Fibroblast of lung (primary cell): ENCODE data around the gene GRB7. TPM values are rescaled to one million over a fixed set of nuclear protein-coding genes. Genes with fewer than 3 reads are reported as not detected.

Experiments used
- DNase-seq, 2 donors: peaks; one replicate each; pipeline versions ENCODE4 v3.0.0 to v3.0.0-alpha.2; 2010; ENCODE audit warnings: low read depth in 2 of 2
- H2AFZ ChIP-seq: 2 replicates; pipeline ENCODE4 v1.5.1; 2012; ENCODE audit warnings: low read length, control low read depth, inconsistent platforms
- H3K27ac ChIP-seq: 2 replicates; pipeline ENCODE4 v1.5.1; 2011; ENCODE audit warnings: low read length, control low read depth; ENCODE audit not compliant: insufficient read depth
- H3K27me3 ChIP-seq: 2 replicates; pipeline ENCODE4 v1.5.1; 2011; ENCODE audit warnings: mild to moderate bottlenecking, low read length; ENCODE audit not compliant: control insufficient read depth, insufficient read depth
- H3K36me3 ChIP-seq: 2 replicates; pipeline ENCODE4 v1.5.1; 2011; ENCODE audit warnings: low read length; ENCODE audit not compliant: control insufficient read depth, insufficient read depth
- H3K4me1 ChIP-seq: 2 replicates; pipeline ENCODE4 v1.5.1; 2011; ENCODE audit warnings: low read length; ENCODE audit not compliant: control insufficient read depth, insufficient read depth; ENCODE audit errors: extremely low read depth
- H3K4me2 ChIP-seq: 2 replicates; pipeline ENCODE4 v1.5.1; 2011; ENCODE audit warnings: low read length, control low read depth; ENCODE audit not compliant: insufficient read depth; ENCODE audit errors: extremely low read depth
- H3K4me3 ChIP-seq, 4 experiments: fragments of 200-600 bp in 1 of 4; sonication (generic) in 1 of 4; replicated peaks in 1 of 4; 2 replicates each; pipeline ENCODE4 v1.5.1; 2011 to 2016; ENCODE audit warnings: low read length in 4 of 4, low read depth in 3 of 4, mild to moderate bottlenecking in 3 of 4, control low read depth in 2 of 4, inconsistent platforms in 1 of 4, mixed read lengths in 1 of 4; ENCODE audit not compliant: insufficient read depth in 1 of 4; ENCODE audit errors: control extremely low read depth in 1 of 4
- H3K79me2 ChIP-seq: 2 replicates; pipeline ENCODE4 v1.5.1; 2012; ENCODE audit warnings: mild to moderate bottlenecking, low read length, inconsistent platforms; ENCODE audit not compliant: control insufficient read depth, insufficient read depth
- H3K9ac ChIP-seq: 2 replicates; pipeline ENCODE4 v1.5.1; 2011; ENCODE audit warnings: mild to moderate bottlenecking, low read length, control low read depth; ENCODE audit not compliant: insufficient read depth
- H3K9me3 ChIP-seq: 2 replicates; pipeline ENCODE4 v1.5.1; 2012; ENCODE audit warnings: low read depth, low read length; ENCODE audit not compliant: control insufficient read depth, insufficient read depth
- H4K20me1 ChIP-seq: 2 replicates; pipeline ENCODE4 v1.5.1; 2011; ENCODE audit warnings: low read length; ENCODE audit not compliant: control insufficient read depth, insufficient read depth; ENCODE audit errors: extremely low read depth
- EZH2 ChIP-seq: IDR thresholded peaks from 2 replicates; pipeline ENCODE4 v1.5.1; 2012; ENCODE audit warnings: low read length, control low read depth, mild to moderate bottlenecking; ENCODE audit errors: missing control alignments
- polyA plus RNA-seq, 2 donors: library from polyadenylated mRNA; depleted of rRNA in 1 of 2; stranded (reverse) in 1 of 2; unstranded in 1 of 2; fragments of >200 nt; gene quantifications; 2 replicates each; pipeline ENCODE4 v1.2.1, GENCODE V29; 2011 to 2012; ENCODE audit warnings: missing spikeins in 1 of 2
- total RNA-seq: library from RNA; depleted of rRNA; stranded (reverse); fragments of >200 nt; gene quantifications from 2 replicates; pipeline ENCODE4 v1.2.1, GENCODE V29; 2014
- TF ChIP-seq, protein P1 (sequence below), 2 donors: IDR thresholded peaks in 1 of 2; conservative IDR thresholded peaks in 1 of 2; 1 replicate in 1 of 2; 2 replicates in 1 of 2; pipeline ENCODE4 v1.5.1; 2011 to 2012; ENCODE audit warnings: low read length in 2 of 2, control low read depth in 1 of 2, inconsistent platforms in 1 of 2, low read depth in 1 of 2, mild to moderate bottlenecking in 1 of 2

Gene GRB7
- total and polyA plus RNA-seq, 2 donors (not counting 1 experiment from before 2014, with no cell fraction given): under 0.01 to 0.07 TPM

DNA sequence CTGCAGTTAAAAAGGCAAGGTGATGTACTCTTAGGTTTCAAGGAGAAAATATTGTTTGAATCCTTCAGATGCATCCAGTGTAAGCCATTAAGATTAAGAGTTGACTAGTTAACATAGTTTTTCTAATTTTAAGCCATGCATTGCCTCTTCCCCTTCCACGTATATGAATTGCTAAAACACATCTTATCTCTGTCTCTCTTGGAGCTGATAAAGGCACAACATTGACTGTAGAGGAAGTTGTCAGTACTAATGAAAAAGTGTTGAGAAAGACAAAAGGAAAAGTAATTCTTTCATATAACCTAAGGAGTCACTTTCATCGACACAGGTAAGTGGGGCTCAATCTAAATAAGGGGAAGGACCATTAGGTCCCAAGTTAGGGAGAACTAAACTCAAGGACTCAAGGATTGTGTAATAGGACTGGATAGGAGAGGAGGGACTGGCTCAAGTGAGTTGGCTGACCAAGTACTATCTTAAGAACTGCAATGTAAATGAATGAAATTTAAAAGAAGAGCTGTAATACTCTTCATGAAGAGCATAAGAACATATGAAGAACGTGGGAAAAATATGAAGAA is 55.6 kb downstream of the GRB7 start:
- Histone ChIP-seq H3K27ac (no peak overlapping the region), H3K9ac (no peak overlapping the region), H2AFZ (no peak overlapping the region), H3K4me3 (no peak overlapping the region), H3K9me3 (no peaks in the 10 kb centered on the region), H3K4me2 (no peak overlapping the region), H3K36me3 (no peaks in the 10 kb centered on the region), H3K27me3 (no peaks in the 10 kb centered on the region), H3K79me2 (no peaks in the 10 kb centered on the region), H4K20me1 (no peaks in the 10 kb centered on the region), H3K4me1 (no peaks in the 10 kb centered on the region)
- no peak for DNase-seq
- no peak for TF ChIP-seq EZH2
- TF ChIP-seq, protein P1, sequence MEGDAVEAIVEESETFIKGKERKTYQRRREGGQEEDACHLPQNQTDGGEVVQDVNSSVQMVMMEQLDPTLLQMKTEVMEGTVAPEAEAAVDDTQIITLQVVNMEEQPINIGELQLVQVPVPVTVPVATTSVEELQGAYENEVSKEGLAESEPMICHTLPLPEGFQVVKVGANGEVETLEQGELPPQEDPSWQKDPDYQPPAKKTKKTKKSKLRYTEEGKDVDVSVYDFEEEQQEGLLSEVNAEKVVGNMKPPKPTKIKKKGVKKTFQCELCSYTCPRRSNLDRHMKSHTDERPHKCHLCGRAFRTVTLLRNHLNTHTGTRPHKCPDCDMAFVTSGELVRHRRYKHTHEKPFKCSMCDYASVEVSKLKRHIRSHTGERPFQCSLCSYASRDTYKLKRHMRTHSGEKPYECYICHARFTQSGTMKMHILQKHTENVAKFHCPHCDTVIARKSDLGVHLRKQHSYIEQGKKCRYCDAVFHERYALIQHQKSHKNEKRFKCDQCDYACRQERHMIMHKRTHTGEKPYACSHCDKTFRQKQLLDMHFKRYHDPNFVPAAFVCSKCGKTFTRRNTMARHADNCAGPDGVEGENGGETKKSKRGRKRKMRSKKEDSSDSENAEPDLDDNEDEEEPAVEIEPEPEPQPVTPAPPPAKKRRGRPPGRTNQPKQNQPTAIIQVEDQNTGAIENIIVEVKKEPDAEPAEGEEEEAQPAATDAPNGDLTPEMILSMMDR (conservative IDR thresholded peaks at IDR 0.05 in 1 of 2, IDR thresholded peaks at IDR 0.05 in 1 of 2; ENCODE audit: low read depth in 1 of 2, low read length in 2 of 2): no peak

DNA sequence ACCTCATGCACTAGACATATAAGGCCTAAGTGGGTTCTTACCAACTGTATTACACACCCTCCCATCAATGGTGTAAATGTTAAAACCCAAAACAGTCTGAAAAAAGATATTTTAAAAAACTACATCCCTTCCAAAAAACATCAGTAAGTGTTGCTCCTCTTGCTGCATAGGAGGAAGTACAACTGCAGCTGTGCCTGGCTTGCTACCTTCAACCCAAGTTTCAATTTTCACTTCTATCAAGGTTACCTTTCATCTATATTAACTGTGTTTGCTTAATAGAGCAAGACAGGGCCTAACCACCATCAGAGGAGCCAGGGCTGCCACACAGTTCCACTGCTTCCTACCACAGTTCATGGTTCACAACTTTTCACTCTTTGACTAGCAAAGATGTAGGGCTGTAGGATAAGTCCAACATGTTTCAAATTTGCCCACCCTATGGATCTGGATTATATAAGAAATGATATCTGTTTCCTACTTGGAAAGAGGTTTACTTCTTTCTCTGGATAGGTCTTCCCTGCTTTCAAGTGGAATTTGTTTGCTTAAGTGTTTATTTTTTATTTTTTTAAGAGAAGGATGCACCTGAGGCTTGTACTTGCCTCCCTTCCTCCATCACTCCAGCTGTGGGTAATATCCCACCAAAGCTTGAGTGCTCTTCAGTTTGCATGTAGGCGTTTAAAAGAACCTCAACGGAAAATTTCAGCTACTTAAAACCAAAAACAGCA is 56.7 kb downstream of the GRB7 start:
- Histone ChIP-seq H3K4me3 (no peak overlapping the region), H3K9ac (no peak overlapping the region), H2AFZ (no peak overlapping the region), H3K27ac (no peak overlapping the region), H3K4me2 (no peak overlapping the region), H3K4me1 (no peaks in the 10 kb centered on the region), H3K79me2 (no peaks in the 10 kb centered on the region), H3K36me3 (no peaks in the 10 kb centered on the region), H4K20me1 (no peaks in the 10 kb centered on the region), H3K27me3 (no peaks in the 10 kb centered on the region), H3K9me3 (no peaks in the 10 kb centered on the region)
- TF ChIP-seq, protein P1 (conservative IDR thresholded peaks at IDR 0.05 in 1 of 2, IDR thresholded peaks at IDR 0.05 in 1 of 2; ENCODE audit: low read depth in 1 of 2, low read length in 2 of 2): no peak
- TF ChIP-seq EZH2: no peak
- no peak for DNase-seq

Other genes with a start within 250 kb of the GRB7 start
- gene NEUROD2, start 130.0 kb upstream of the GRB7 start, total RNA-seq: not detected in 2 replicates
- gene NEUROD2, start 130.0 kb upstream of the GRB7 start, polyA plus RNA-seq: not detected in 2 replicates
- under 0.01 and 0.26 TPM in 2 replicates for gene PPP1R1B, start 111.0 kb upstream of the GRB7 start, total RNA-seq
- gene PPP1R1B, start 111.0 kb upstream of the GRB7 start, polyA plus RNA-seq: 0.05 TPM in 1 of 2 replicates, not detected in the other
- gene STARD3, start 100.8 kb upstream of the GRB7 start, total RNA-seq: 28.0 and 31.7 TPM in 2 replicates
- gene STARD3, start 100.8 kb upstream of the GRB7 start, polyA plus RNA-seq: 30.4 and 43.1 TPM in 2 replicates
- 0.17 and 0.26 TPM in 2 replicates for gene TCAP, start 72.6 kb upstream of the GRB7 start, total RNA-seq
- 0.05 TPM in 1 of 2 replicates, not detected in the other for gene TCAP, start 72.6 kb upstream of the GRB7 start, polyA plus RNA-seq
- not detected in 2 replicates for gene PNMT, start 69.5 kb upstream of the GRB7 start, total RNA-seq
- gene PNMT, start 69.5 kb upstream of the GRB7 start, polyA plus RNA-seq: not detected in 2 replicates
- 8.8 and 10.8 TPM in 2 replicates for gene PGAP3, start 49.9 kb upstream of the GRB7 start, total RNA-seq
- gene PGAP3, start 49.9 kb upstream of the GRB7 start, polyA plus RNA-seq: 5.9 and 7.9 TPM in 2 replicates
- gene ERBB2, start 37.9 kb upstream of the GRB7 start, total RNA-seq: 24.7 and 33.9 TPM in 2 replicates
- 24.7 and 25.0 TPM in 2 replicates for gene ERBB2, start 37.9 kb upstream of the GRB7 start, polyA plus RNA-seq
- gene MIEN1, start 7.4 kb upstream of the GRB7 start, total RNA-seq: 18.2 and 25.6 TPM in 2 replicates
- gene MIEN1, start 7.4 kb upstream of the GRB7 start, polyA plus RNA-seq: 58.0 and 66.2 TPM in 2 replicates
- gene IKZF3, start 126.4 kb downstream of the GRB7 start, total RNA-seq: not detected in 2 replicates
- 0.03 TPM in 1 of 2 replicates, not detected in the other for gene IKZF3, start 126.4 kb downstream of the GRB7 start, polyA plus RNA-seq
- gene ZPBP2, start 130.3 kb downstream of the GRB7 start, total RNA-seq: not detected in 2 replicates
- not detected in 2 replicates for gene ZPBP2, start 130.3 kb downstream of the GRB7 start, polyA plus RNA-seq
- gene GSDMB, start 180.7 kb downstream of the GRB7 start, total RNA-seq: 4.4 and 5.6 TPM in 2 replicates
- gene GSDMB, start 180.7 kb downstream of the GRB7 start, polyA plus RNA-seq: 1.1 and 2.3 TPM in 2 replicates
- gene ORMDL3, start 189.7 kb downstream of the GRB7 start, total RNA-seq: 48.1 and 51.9 TPM in 2 replicates
- gene ORMDL3, start 189.7 kb downstream of the GRB7 start, polyA plus RNA-seq: 22.3 and 30.1 TPM in 2 replicates
- gene LRRC3C, start 189.8 kb downstream of the GRB7 start, total RNA-seq: not detected in 2 replicates
- not detected in 2 replicates for gene LRRC3C, start 189.8 kb downstream of the GRB7 start, polyA plus RNA-seq
- not detected in 2 replicates for gene GSDMA, start 225.1 kb downstream of the GRB7 start, total RNA-seq
- not detected in 2 replicates for gene GSDMA, start 225.1 kb downstream of the GRB7 start, polyA plus RNA-seq
- 55.2 and 55.5 TPM in 2 replicates for gene PSMD3, start 242.9 kb downstream of the GRB7 start, total RNA-seq
- 66.9 and 107 TPM in 2 replicates for gene PSMD3, start 242.9 kb downstream of the GRB7 start, polyA plus RNA-seq